Measurements from ENCODE around the gene HOMEZ.
A peak's percentile ranks its signal among the peaks of the same experiment; 100 is the strongest.

DNA sequence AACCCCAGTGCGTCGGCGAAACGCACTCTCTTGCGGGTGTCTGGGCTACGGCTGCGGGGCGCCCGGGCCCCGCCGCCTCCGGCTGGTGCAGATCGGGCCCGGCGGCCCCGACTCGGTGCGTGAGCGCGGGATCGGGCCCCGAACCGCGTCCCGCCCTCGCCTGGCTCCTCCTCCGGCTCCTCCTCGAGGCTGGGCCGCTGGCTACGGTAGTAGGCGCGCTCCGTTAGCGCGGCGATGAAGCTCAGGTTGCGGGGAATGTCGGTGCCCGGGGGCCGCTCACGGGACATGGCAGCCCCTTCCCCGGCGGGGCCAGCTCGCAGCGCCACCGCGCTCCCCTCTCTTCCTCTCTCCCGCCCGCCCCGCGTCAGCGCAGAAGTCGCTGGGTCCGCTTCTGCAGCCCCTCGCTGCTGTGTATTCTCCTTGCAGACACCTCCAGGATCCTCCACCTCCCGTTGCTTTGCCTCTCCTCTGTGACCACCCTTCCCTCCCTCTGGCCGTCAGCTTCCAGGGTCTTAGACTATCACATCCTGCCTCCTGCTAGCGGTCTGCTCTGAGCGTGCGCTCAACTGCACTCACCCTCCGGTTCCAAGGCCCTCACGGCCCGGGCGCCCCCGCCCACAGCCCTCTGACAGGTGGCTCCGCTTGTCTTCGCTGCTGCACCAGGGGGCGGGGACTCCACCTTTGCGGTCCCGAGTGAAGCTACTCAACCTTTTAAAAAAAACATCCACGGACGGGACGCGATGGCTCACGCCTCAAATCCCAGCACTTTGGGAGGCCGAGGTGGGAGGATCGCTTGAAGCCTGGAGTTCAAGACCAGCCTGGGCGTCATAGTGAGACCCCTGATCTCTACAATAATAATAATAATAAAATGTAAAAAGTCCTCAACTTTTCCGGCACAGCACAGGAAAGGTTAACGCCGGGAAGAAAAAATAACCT, 16.6 kb upstream of the HOMEZ start, which contains the start of gene PPP1R3E:
- TF ChIP-seq POLR2A (IDR thresholded peaks at IDR 0.05; ENCODE audit: low read depth, low read length) (peak; percentile 84), SKIL (IDR thresholded peaks at IDR 0.05; ENCODE audit: low read depth, poor library complexity, severe bottlenecking) (no peak), RAD21 (IDR thresholded peaks at IDR 0.05; ENCODE audit: insufficient read depth, low read depth, low read length) (no peak), ZNF274 (IDR thresholded peaks at IDR 0.05; ENCODE audit: insufficient read depth, insufficient read length) (no peak), RFX5 (IDR thresholded peaks at IDR 0.05; ENCODE audit: low read depth, low read length) (no peak), MTA3 (IDR thresholded peaks at IDR 0.05; ENCODE audit: borderline replicate concordance, low read length) (no peak)

All from GM12878 (cell line).